NCI-H460 (cell line): ENCODE measurements around the gene DYSF. TPM values are rescaled to one million over a fixed set of nuclear protein-coding genes. Genes with fewer than 3 reads are reported as not detected.

ENCODE experiments used
- DNase-seq: peaks from one replicate; pipeline ENCODE4 v3.0.0-alpha.2; 2016; ENCODE audit warnings: low read depth; ENCODE audit errors: extremely low read depth
- total RNA-seq: library from RNA; depleted of rRNA; stranded (reverse); fragments of >200 nt; shearing (Covaris generic); gene quantifications from 2 replicates; pipeline ENCODE4 v1.2.3, GENCODE V29; 2014

Gene DYSF
- total RNA-seq, 1 experiment from 2014 or later, result 3.4 TPM

DNA sequence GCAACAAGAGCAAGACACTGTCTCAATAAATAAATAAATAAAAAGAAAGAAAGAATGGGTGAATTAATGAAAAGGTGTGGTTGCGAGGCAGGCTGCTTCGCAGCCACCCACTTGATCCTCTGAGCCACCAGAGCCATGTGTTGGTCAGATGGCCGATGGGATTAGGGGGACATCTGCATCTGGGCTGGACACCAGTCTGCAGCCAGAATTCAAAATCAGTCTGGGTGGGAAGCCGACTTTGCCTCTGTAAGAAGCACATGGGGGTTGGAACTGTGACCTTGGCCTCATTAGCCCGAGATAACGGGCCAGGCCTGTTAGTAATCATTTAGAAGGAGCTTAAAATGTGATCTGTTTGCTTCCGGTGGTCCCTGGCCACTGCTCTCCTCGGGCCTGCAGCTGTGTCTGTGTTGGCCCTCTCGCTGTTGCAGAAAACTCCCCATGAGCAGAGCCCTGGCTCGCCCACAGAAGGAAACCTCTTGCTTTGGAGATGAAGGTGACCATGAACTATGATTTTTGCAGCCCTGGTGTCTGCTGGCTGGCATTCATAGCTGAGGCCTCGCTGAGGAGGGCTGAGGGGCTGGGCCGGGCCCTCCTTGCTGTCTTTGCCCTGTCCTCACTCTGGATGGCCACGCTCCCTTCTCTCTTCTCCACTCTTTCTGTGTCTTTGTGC lies 94.4 kb downstream of the DYSF start:
- DNase-seq, result no peak

GRCh38 chr2:71548646-71549425 lies 95.5 kb downstream of the DYSF start:
- DNase-seq, result peak; percentile 19

GRCh38 chr2:71550801-71551630 lies 97.7 kb downstream of the DYSF start:
- DNase-seq, result no peak

DNA sequence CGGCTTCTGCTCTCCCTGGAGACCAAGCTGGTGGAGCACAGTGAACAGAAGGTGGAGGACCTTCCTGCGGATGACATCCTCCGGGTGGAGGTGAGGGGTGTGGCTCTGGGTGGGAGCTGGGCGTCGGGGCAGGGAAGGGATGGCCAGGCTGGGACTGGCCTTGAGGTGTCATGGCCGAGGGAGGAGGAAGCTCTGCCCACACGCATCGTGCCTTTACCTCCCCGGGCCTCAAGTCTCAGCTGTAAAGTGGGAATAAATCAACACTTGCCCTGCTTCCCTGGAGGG lies 98.2 kb downstream of the DYSF start:
- no peak for DNase-seq

- no peak for DNase-seq
Observed at GRCh38 chr2:71552356-71552755, 99.0 kb downstream of the DYSF start.

DNA sequence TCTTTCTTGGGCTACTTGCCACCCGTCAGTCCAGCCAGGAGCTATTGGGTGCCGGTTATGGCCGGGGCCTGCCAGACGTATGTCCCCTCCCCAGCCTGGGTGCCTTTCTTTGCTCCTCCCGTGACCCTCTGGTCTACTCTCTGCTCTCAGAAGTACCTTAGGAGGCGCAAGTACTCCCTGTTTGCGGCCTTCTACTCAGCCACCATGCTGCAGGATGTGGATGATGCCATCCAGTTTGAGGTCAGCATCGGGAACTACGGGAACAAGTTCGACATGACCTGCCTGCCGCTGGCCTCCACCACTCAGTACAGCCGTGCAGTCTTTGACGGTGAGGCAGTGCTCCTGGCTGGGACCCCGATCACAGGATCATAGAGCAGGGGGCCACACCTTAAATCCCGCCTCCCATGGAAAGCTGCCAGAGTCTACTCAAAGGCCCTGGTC lies 99.5 kb downstream of the DYSF start:
- no peak for DNase-seq

- no peak for DNase-seq
Observed at GRCh38 chr2:71554028-71554705, 100.8 kb downstream of the DYSF start.

GRCh38 chr2:71554706-71555056 lies 101.3 kb downstream of the DYSF start:
- DNase-seq, result no peak

GRCh38 chr2:71555798-71556454 lies 102.6 kb downstream of the DYSF start:
- DNase-seq, result no peak

- DNase-seq, result no peak
Observed at GRCh38 chr2:71556692-71557250, 103.4 kb downstream of the DYSF start.

DNA sequence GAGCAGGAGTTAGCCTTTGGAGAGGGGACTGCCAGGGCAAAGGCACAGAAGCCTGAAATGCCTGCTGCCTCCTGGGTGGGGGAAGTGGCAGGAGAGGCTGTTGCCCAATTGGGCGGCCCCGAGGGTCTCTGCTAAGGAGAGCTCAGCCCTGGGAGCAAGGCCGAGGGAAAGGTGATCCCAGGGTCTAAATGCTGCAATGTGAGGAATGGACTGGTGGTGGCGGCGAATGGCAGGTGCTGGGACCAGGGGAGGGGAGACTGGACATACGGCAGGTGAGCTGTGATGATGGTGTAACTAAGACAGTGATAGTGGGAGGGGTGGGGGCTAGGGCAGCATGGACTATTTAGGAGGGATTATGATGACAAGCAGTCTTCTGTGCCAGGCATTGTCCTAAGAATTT lies 104.0 kb downstream of the DYSF start:
- DNase-seq, result no peak

- DNase-seq, result no peak
Observed at GRCh38 chr2:71558300-71559051, 105.1 kb downstream of the DYSF start.

- no peak for DNase-seq
Observed at GRCh38 chr2:71559080-71559827, 105.9 kb downstream of the DYSF start.

DNA sequence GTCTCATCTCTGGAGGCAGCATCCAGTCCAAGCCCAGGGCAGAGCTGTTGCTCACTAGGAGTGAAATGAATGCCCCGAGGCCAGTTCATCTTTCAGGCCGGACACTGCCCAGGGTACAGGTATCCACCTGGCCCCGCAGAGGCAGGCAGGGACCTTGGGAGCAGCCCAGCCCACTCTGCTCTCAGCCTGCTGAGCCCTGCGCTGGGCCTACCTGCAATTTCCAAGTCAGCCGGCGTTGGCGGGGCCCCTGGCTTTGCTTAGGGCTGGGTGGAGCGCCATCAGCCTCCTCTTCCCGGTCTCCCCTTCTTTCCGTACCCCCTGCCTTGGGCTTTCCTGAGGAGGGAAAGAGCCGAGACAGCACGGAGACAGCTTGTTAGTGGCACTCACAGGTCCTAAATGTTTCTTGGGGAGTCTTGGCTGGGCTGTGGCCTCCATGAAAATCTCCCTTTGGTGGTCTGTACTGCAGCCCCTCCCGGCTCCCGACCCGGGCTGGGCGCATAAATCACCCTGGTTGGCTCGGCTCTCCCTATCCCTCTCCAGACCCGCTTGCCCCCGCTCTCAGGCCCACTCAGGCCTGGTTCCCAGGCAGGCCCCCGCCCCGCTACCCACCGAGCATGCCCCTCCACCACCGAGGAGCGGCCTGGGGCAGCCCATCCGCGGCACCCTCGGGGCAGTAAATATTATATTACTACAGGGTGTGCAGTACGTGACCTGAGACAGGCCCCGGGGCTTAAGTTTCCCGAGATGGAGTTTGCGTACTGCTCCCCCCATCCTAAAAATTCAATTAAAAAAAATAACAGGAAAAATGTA lies 106.7 kb downstream of the DYSF start:
- DNase-seq, result no peak

- DNase-seq, result no peak
Observed at GRCh38 chr2:71560638-71561011, 107.3 kb downstream of the DYSF start.

GRCh38 chr2:71561441-71562267 lies 108.3 kb downstream of the DYSF start:
- DNase-seq, result no peak

- DNase-seq, result no peak
Observed at GRCh38 chr2:71562518-71562917, 109.2 kb downstream of the DYSF start.
